ENCODE data around the gene SRGAP3.

SRGAP3 gene

DNA sequence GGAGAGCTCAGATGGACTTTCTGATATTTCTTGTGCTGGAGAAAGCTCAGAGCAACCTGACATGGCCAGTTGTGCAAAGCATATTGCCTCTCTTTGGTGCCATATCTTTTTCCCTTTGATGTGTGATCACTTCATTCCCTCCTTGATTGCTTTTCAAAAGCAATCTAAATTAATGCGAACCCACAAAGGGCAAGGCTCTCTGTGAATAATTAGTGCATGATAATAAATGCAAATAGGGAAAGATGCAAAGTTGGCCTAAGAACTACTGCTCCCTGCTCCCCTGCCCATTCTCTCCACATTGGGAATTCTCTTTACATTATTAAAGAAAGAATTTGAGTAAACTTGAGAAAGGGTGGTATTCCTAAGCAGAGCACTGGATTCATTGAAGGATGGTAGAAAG is 60.9 kb downstream of the SRGAP3 start:
- Mint-ChIP-seq H3K36me3 (ENCODE audit: insufficient read depth) (no peaks in the 10 kb centered on the region), H3K9me3 (no peaks in the 10 kb centered on the region), H3K4me3 (no peak overlapping the region), H3K27me3 (peaks cover 18% of the 10 kb centered on the region), H3K27ac (ENCODE audit: low read depth) (no peak overlapping the region), H3K4me1 (no peaks in the 10 kb centered on the region)
- no peak for ATAC-seq (replicated peaks; ENCODE audit: extremely low read depth, poor library complexity, severe bottlenecking)
- DNase-seq (ENCODE audit: low spot score in 2 of 2) = no peak

DNA sequence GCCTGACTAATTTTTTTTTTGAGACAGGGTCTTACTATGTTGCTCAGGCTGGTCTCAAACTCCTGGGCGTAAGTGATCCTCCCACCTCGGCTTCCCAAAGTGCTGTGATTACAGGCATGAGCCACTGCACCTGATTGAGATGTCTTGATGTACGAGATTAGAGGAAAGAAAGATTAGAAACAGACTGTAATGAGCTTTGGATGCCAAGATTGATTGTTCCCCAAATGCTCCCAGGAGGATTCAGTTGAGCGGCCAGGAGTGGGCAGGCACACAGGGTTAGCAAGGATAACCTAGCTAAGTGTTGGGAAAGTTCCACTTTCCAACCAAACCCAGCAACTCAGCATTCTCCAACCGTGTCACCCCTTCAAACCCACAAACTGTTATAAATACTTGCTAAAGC is 63.7 kb downstream of the SRGAP3 start:
- ATAC-seq (replicated peaks; ENCODE audit: extremely low read depth, poor library complexity, severe bottlenecking) (no peak), DNase-seq (ENCODE audit: low spot score in 2 of 2) (no peak)
- peaks cover 18% of the 10 kb centered on the region for H3K27me3 Mint-ChIP-seq
- no peak overlapping the region for H3K4me3 Mint-ChIP-seq
- peaks cover under 1% of the 10 kb centered on the region for H3K4me1 Mint-ChIP-seq
- no peaks in the 10 kb centered on the region for H3K36me3 Mint-ChIP-seq (ENCODE audit: insufficient read depth)
- H3K27ac Mint-ChIP-seq (ENCODE audit: low read depth) = no peak overlapping the region
- H3K9me3 Mint-ChIP-seq = no peaks in the 10 kb centered on the region

DNA sequence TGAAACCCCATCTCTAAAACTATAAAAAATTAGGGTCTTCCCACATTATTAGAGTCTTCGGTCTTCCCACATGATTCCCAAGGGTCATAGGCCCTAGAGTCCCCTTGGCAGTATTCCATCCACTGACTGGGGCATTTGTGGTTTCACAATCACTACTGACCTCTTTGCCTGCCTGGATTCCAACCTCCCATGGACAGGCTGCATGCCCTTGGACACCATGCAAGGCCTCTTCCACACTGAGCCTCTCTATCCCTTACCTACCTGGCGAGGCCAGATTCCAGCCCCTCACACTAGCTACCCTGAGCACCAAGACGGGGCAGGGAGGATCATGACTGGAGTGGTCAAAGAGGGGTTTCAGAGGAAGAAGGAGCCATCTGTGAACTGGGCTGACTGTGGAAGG is 64.4 kb downstream of the SRGAP3 start:
- no peak for DNase-seq (ENCODE audit: low spot score in 2 of 2)

DNA sequence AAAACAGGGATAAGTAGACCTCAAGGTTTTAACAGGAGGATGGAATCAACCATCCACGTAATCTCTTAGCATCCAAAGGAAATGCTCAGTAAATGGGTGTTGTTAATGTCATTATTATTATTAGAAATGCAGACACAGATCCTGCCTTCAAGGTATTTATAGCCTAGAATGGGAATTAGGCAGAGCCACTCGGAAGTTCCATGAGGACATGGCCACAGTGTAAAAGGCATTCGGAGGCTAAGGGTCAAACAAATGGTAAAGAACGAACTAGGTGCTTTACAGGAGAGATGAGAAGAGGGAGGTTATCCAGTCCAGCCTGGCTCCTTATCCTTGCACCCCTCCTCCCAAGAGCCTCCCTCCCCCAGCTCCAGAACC is 65.0 kb downstream of the SRGAP3 start:
- Mint-ChIP-seq H3K36me3 (ENCODE audit: insufficient read depth) (no peaks in the 10 kb centered on the region), H3K9me3 (no peaks in the 10 kb centered on the region), H3K27me3 (peaks cover 18% of the 10 kb centered on the region), H3K4me3 (no peak overlapping the region), H3K27ac (ENCODE audit: low read depth) (no peak overlapping the region), H3K4me1 (peaks cover 13% of the 10 kb centered on the region)
- DNase-seq (ENCODE audit: low spot score in 2 of 2) (no peak), ATAC-seq (replicated peaks; ENCODE audit: extremely low read depth, poor library complexity, severe bottlenecking) (no peak)

More for the DNA sequence above, 64.4 kb downstream of the SRGAP3 start:
- H3K36me3 Mint-ChIP-seq (ENCODE audit: insufficient read depth) = no peaks in the 10 kb centered on the region
- H3K9me3 Mint-ChIP-seq = no peaks in the 10 kb centered on the region
- no peak for ATAC-seq (replicated peaks; ENCODE audit: extremely low read depth, poor library complexity, severe bottlenecking)
- no peak overlapping the region for H3K27ac Mint-ChIP-seq (ENCODE audit: low read depth)
- H3K4me3 Mint-ChIP-seq = no peak overlapping the region
- H3K27me3 Mint-ChIP-seq = peaks cover 18% of the 10 kb centered on the region
- H3K4me1 Mint-ChIP-seq = peaks cover 7% of the 10 kb centered on the region

DNA sequence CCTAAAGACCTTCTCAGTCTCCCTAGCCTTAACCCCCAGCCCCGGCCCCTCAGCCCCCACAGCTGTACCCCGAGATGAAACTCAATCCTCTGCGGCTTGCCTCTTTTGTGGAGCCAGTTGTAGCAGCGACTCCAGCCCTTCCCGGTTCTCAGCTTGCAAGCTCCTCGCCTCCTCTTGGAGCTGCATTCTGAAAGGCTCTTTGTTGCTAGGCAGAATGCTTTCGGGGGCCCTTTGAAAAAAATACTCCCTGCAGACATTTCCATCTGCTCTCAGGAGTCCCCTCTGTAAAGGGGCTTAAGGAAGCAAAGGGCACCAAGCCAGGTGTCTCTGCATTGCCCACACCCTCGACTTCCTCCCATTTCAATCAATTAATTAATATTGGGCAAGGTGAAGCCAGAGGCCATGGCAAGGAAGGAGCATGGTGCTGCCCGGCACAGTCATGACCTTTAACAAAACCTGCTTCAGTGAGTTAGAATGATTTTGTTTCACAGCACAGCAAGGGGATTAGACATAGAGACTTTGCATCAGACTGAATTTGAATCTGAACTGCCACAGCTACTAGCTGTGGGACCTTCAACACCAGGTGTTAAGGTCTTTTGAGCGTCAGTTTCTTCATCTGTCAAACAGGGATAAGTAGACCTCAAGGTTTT is 65.5 kb downstream of the SRGAP3 start:
- no peak for ATAC-seq (replicated peaks; ENCODE audit: extremely low read depth, poor library complexity, severe bottlenecking)
- Mint-ChIP-seq H3K9me3 (no peaks in the 10 kb centered on the region), H3K36me3 (ENCODE audit: insufficient read depth) (no peaks in the 10 kb centered on the region), H3K4me1 (peaks cover 13% of the 10 kb centered on the region), H3K4me3 (no peak overlapping the region), H3K27me3 (peaks cover 18% of the 10 kb centered on the region), H3K27ac (ENCODE audit: low read depth) (no peak overlapping the region)
- DNase-seq (ENCODE audit: low spot score in 2 of 2) = no peak

DNA sequence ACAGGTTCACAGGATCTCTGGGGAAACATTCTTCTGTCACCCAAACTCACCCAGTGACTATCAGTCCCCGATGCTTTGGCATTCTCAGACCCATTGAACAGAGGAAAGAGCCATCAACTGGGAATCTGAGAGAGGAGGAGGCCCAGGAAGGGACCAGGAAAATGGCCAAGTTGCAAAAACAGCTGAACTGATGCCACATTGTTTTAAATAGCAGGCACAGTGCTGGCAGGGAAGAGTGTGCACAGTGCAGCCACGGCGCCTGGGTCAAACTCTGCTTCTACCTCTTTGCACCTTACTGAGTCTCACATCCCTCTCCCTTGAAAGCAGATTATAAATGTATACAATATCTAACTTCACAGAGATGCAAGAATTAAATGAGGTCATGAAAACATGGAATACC is 66.4 kb downstream of the SRGAP3 start:
- peaks cover 13% of the 10 kb centered on the region for H3K4me1 Mint-ChIP-seq
- DNase-seq (ENCODE audit: low spot score in 2 of 2) (no peak), ATAC-seq (replicated peaks; ENCODE audit: extremely low read depth, poor library complexity, severe bottlenecking) (no peak)
- H3K27ac Mint-ChIP-seq (ENCODE audit: low read depth) = no peak overlapping the region
- no peaks in the 10 kb centered on the region for H3K36me3 Mint-ChIP-seq (ENCODE audit: insufficient read depth)
- H3K4me3 Mint-ChIP-seq = no peak overlapping the region
- peaks cover 18% of the 10 kb centered on the region for H3K27me3 Mint-ChIP-seq
- H3K9me3 Mint-ChIP-seq = no peaks in the 10 kb centered on the region

DNA sequence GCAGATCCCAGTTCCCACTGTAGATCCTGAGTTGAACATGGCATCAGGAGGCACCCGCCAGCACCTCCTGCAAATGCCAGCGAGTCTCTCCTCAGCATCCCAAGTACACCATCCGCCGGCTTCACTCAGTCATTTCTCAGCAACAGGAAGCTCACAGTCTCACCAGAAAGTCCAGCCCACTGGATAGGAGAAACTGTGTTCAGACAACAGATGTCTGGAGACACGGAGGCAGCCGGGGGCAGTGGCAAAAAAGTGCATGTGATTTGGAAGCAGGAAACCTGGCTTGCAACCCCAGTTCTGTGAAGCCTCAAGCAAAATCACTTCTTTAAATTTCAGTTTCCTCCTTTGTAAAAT is 68.7 kb downstream of the SRGAP3 start:
- ATAC-seq (replicated peaks; ENCODE audit: extremely low read depth, poor library complexity, severe bottlenecking) = no peak
- DNase-seq (ENCODE audit: low spot score in 2 of 2) = no peak
- Mint-ChIP-seq H3K9me3 (no peaks in the 10 kb centered on the region), H3K36me3 (ENCODE audit: insufficient read depth) (no peaks in the 10 kb centered on the region), H3K4me1 (peaks cover 13% of the 10 kb centered on the region), H3K4me3 (peak overlapping the region; percentile 27), H3K27ac (ENCODE audit: low read depth) (no peak overlapping the region), H3K27me3 (peaks cover 3% of the 10 kb centered on the region)

DNA sequence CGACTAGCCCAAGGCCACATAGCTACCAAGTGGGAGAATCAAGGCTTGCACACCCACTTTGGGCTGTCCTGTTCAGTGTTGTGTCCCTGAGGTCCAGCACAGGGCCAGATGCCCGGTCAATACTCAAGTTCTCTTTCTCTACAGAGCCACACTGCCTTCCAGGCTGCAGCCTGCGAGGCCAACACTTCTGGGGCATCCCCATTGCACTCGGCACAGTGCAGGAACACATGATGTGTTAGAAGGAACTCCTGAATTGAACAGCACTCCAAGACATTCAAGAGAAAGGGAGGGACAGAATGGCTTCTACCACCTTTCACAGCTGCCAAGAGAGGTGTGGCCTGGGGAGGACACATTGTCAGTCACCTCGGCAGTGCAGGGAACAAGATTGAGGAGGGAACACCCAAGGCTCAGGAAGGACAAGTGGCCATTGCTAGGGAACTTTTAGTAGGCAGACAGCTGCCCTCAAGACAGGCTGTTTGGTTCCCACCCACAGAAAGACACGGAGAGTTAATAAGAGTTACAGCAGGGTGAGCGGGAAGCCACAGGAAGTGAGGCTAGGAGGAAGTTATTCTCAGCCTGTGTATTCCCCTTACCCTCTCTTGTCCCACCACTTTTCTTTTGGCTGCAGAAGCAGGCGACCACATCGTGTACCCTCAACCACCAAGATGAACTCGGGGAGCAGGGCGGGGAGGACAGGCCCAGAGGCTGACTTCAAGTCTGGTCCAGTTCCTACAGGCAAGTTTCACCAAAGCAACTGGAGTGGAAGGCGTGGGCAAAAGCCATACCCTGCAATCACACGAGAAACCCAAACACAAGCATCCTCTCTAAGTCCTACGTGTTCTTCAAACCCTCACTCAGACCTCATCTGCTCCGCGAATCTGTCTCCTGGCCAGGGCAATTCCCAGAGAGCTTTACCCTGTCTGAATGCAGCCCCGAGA is 69.4 kb downstream of the SRGAP3 start:
- Mint-ChIP-seq H3K27ac (ENCODE audit: low read depth) (no peak overlapping the region), H3K9me3 (no peaks in the 10 kb centered on the region), H3K4me1 (peaks cover 13% of the 10 kb centered on the region), H3K4me3 (peak overlapping the region; percentile 27), H3K27me3 (no peaks in the 10 kb centered on the region), H3K36me3 (ENCODE audit: insufficient read depth) (no peaks in the 10 kb centered on the region)
- ATAC-seq (replicated peaks; ENCODE audit: extremely low read depth, poor library complexity, severe bottlenecking) (no peak), DNase-seq (ENCODE audit: low spot score in 2 of 2) (no peak)

DNA sequence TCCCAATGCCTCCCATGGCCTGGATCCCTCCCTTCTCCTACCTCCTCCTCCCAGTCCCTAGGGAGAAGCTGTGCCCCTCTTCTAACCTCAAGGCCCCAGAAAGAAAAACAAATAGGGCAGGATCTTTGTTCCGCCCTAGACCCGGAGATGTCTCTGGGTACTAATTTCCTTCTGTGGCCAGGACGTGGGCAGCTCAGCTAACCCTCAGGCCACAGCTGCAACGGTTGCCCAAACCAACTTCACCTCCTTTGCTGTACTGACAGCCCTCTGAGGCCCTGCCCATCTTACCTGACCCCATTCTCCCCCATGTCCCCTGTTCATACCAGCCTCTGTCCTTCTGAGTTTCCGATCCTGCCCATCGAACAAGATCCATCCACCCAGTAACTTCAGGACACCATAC is 70.7 kb downstream of the SRGAP3 start:
- no peak overlapping the region for H3K4me3 Mint-ChIP-seq
- ATAC-seq (replicated peaks; ENCODE audit: extremely low read depth, poor library complexity, severe bottlenecking) = no peak
- no peak for DNase-seq (ENCODE audit: low spot score in 2 of 2)
- peaks cover 13% of the 10 kb centered on the region for H3K4me1 Mint-ChIP-seq
- H3K36me3 Mint-ChIP-seq (ENCODE audit: insufficient read depth) = no peaks in the 10 kb centered on the region
- H3K27ac Mint-ChIP-seq (ENCODE audit: low read depth) = no peak overlapping the region
- H3K9me3 Mint-ChIP-seq = no peaks in the 10 kb centered on the region
- H3K27me3 Mint-ChIP-seq = no peaks in the 10 kb centered on the region

DNA sequence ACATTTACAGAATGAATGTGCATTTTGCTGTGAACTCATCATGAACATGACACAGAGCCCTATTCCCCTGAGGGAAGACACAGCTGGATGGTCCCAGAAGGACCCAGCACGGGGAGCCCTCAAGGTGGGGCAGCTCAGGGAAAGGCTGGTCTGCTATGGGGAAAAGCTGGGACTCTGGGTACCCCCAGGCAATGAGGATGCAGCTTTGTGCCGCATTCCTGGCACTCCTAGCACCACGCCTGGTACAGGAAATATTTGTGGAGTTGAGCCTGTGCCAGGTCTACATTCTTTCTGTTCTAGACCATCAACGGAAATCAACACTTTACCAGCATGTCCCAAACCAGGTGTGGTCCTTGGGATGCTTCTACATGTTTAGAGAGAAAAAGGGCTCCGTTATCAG is 74.0 kb downstream of the SRGAP3 start:
- no peak overlapping the region for H3K27ac Mint-ChIP-seq (ENCODE audit: low read depth)
- H3K9me3 Mint-ChIP-seq = no peaks in the 10 kb centered on the region
- H3K4me1 Mint-ChIP-seq = peaks cover 10% of the 10 kb centered on the region
- H3K27me3 Mint-ChIP-seq = no peaks in the 10 kb centered on the region
- no peak overlapping the region for H3K4me3 Mint-ChIP-seq
- no peaks in the 10 kb centered on the region for H3K36me3 Mint-ChIP-seq (ENCODE audit: insufficient read depth)
- no peak for ATAC-seq (replicated peaks; ENCODE audit: extremely low read depth, poor library complexity, severe bottlenecking)
- no peak for DNase-seq (ENCODE audit: low spot score in 2 of 2)

DNA sequence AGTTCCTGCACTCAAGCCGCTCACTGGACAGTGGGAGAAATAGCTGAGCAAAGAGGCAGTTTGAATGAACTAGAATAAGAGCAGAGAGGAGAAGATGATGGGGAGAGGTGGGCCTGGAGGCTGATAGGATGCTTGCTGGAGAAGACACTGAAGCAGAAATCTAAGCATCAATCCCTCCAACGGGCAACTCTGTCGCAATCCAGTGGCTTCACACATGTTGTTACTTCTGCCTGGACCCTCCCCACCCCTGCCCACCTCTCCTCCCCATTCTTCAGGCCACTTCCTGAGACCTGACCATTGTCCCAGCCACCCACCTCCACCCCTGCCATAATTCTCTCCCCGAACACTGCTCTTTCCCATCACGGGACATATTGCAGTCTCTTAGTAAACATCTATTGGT is 76.0 kb downstream of the SRGAP3 start:
- no peaks in the 10 kb centered on the region for H3K9me3 Mint-ChIP-seq
- no peak overlapping the region for H3K4me3 Mint-ChIP-seq
- ATAC-seq (replicated peaks; ENCODE audit: extremely low read depth, poor library complexity, severe bottlenecking) = no peak
- H3K27ac Mint-ChIP-seq (ENCODE audit: low read depth) = no peak overlapping the region
- H3K36me3 Mint-ChIP-seq (ENCODE audit: insufficient read depth) = no peaks in the 10 kb centered on the region
- no peaks in the 10 kb centered on the region for H3K27me3 Mint-ChIP-seq
- no peak for DNase-seq (ENCODE audit: low spot score in 2 of 2)
- H3K4me1 Mint-ChIP-seq = peaks cover 14% of the 10 kb centered on the region

DNA sequence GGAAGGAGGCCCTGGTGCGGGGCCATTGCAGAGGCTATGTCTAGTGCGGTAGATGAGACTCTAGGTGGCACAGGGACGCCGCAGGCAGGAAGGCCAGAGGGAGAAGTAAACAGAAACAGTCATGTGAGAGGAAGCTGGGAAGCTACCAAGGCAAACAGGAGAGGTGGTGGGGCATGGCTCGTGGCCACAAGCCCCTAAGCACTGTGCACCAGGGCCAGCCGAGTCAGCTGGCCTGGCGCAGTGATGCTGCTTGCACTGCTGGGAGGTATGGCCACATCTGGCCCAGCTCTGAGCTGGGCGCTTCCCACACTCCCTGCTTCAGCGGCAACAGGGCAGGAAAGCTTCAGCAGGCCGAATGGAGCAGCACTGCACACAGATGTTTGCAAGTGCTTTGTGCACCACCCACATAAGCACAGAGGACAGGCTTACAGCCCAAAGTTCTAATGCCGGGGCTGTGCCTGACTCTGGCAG is 76.6 kb downstream of the SRGAP3 start:
- Mint-ChIP-seq H3K9me3 (no peaks in the 10 kb centered on the region), H3K4me1 (peaks cover 14% of the 10 kb centered on the region), H3K36me3 (ENCODE audit: insufficient read depth) (no peaks in the 10 kb centered on the region), H3K4me3 (no peak overlapping the region), H3K27ac (ENCODE audit: low read depth) (no peak overlapping the region), H3K27me3 (no peaks in the 10 kb centered on the region)
- DNase-seq (ENCODE audit: low spot score in 2 of 2) (no peak), ATAC-seq (replicated peaks; ENCODE audit: extremely low read depth, poor library complexity, severe bottlenecking) (no peak)

DNA sequence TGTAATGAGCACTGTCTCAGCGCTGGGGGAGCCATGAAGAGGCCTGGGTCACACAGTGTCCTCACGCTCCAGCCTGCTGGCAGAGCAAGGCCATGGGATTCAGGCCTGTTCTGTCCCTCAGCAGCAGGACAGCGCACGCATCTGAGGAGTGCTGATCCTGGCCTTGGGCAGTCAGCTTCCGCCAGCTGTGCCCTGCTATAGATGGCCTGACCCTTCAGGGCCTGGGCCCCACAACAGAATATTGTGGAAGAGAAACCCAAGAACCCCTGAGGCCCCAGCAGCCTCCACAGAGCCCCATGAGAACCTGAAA is 78.6 kb downstream of the SRGAP3 start:
- Mint-ChIP-seq H3K27me3 (no peaks in the 10 kb centered on the region), H3K36me3 (ENCODE audit: insufficient read depth) (no peaks in the 10 kb centered on the region), H3K4me1 (peaks cover 14% of the 10 kb centered on the region), H3K27ac (ENCODE audit: low read depth) (no peak overlapping the region), H3K9me3 (no peaks in the 10 kb centered on the region), H3K4me3 (no peak overlapping the region)
- ATAC-seq (replicated peaks; ENCODE audit: extremely low read depth, poor library complexity, severe bottlenecking) (no peak), DNase-seq (ENCODE audit: low spot score in 2 of 2) (no peak)

Data from central memory CD8-positive, alpha-beta T cell (primary cell).